Trophoblast cell (in vitro differentiated cells and primary cell): ENCODE data around the gene TTLL11.
A peak's percentile ranks its signal among the peaks of the same experiment; 100 is the strongest.

Source experiments
- DNase-seq, 2 donors: peaks; one replicate each; pipeline ENCODE4 v3.0.0-alpha.2; 2016
- H2AFZ ChIP-seq: 2 replicates; pipeline ENCODE4 v1.6.1; 2013; ENCODE audit warnings: low read length, moderate library complexity, mild to moderate bottlenecking; ENCODE audit not compliant: insufficient read depth, poor library complexity
- H2AK5ac ChIP-seq: 2 replicates; pipeline ENCODE4 v1.6.1; 2013; ENCODE audit warnings: mild to moderate bottlenecking, low read length
- H2BK120ac ChIP-seq: 2 replicates; pipeline ENCODE4 v1.6.1; 2013; ENCODE audit warnings: low read length, mild to moderate bottlenecking, moderate library complexity; ENCODE audit not compliant: insufficient read depth, poor library complexity
- H2BK12ac ChIP-seq: 2 replicates; pipeline ENCODE4 v1.6.1; 2013; ENCODE audit warnings: mild to moderate bottlenecking, low read length, moderate library complexity
- H2BK5ac ChIP-seq: 2 replicates; pipeline ENCODE4 v1.6.1; 2013; ENCODE audit warnings: low read length, low read depth, moderate library complexity, mild to moderate bottlenecking; ENCODE audit not compliant: poor library complexity
- H3K14ac ChIP-seq: 2 replicates; pipeline ENCODE4 v1.6.1; 2013; ENCODE audit warnings: mild to moderate bottlenecking, low read length
- H3K18ac ChIP-seq: 2 replicates; pipeline ENCODE4 v1.6.1; 2013; ENCODE audit warnings: mild to moderate bottlenecking, low read length
- H3K23ac ChIP-seq: 2 replicates; pipeline ENCODE4 v1.6.1; 2013; ENCODE audit warnings: low read length
- H3K27ac ChIP-seq: 2 replicates; pipeline ENCODE4 v1.5.1; 2013; ENCODE audit warnings: low read depth, mild to moderate bottlenecking, inconsistent platforms, low read length, moderate library complexity
- H3K27me3 ChIP-seq: 2 replicates; pipeline ENCODE4 v1.6.1; 2013; ENCODE audit warnings: inconsistent platforms, mild to moderate bottlenecking, low read length, moderate library complexity; ENCODE audit not compliant: insufficient read depth
- H3K36me3 ChIP-seq, 2 experiments: 1 replicate in 1 of 2; 2 replicates in 1 of 2; pipeline ENCODE4 v1.6.1; 2013; ENCODE audit warnings: low read length in 2 of 2, mild to moderate bottlenecking in 2 of 2, moderate library complexity in 1 of 2; ENCODE audit not compliant: insufficient read depth in 2 of 2, control insufficient read depth in 1 of 2
- H3K4ac ChIP-seq: 2 replicates; pipeline ENCODE4 v1.6.1; 2013; ENCODE audit warnings: low read depth, mild to moderate bottlenecking, low read length, moderate library complexity
- H3K4me1 ChIP-seq, 2 experiments: 1 replicate in 1 of 2; 2 replicates in 1 of 2; pipeline ENCODE4 v1.6.1; 2013; ENCODE audit warnings: low read length in 2 of 2, mild to moderate bottlenecking in 2 of 2, moderate library complexity in 1 of 2; ENCODE audit not compliant: insufficient read depth in 2 of 2, control insufficient read depth in 1 of 2
- H3K4me2 ChIP-seq: 2 replicates; pipeline ENCODE4 v1.6.1; 2013; ENCODE audit warnings: inconsistent platforms, mild to moderate bottlenecking, low read length, moderate library complexity
- H3K4me3 ChIP-seq: 2 replicates; pipeline ENCODE4 v1.5.1; 2013; ENCODE audit warnings: mild to moderate bottlenecking, low read depth, low read length, inconsistent platforms
- H3K79me1 ChIP-seq: one replicate; pipeline ENCODE4 v1.6.1; 2013; ENCODE audit warnings: low read length
- H3K79me2 ChIP-seq: 2 replicates; pipeline ENCODE4 v1.6.1; 2013; ENCODE audit warnings: low read length, mild to moderate bottlenecking; ENCODE audit not compliant: control insufficient read depth, insufficient read depth, poor library complexity
- H3K9ac ChIP-seq: 2 replicates; pipeline ENCODE4 v1.6.1; 2013; ENCODE audit warnings: mild to moderate bottlenecking, low read length
- H3K9me3 ChIP-seq: 2 replicates; pipeline ENCODE4 v1.6.1; 2013; ENCODE audit warnings: low read depth, mild to moderate bottlenecking, control low read depth, inconsistent platforms, low read length; ENCODE audit not compliant: insufficient read depth
- H4K12ac ChIP-seq: 2 replicates; pipeline ENCODE4 v1.6.1; 2013; ENCODE audit warnings: low read depth, mild to moderate bottlenecking, low read length, moderate library complexity
- H4K8ac ChIP-seq: 2 replicates; pipeline ENCODE4 v1.6.1; 2013; ENCODE audit warnings: low read depth, mild to moderate bottlenecking, low read length, moderate library complexity
- H4K91ac ChIP-seq: one replicate; pipeline ENCODE4 v1.6.1; 2013; ENCODE audit warnings: low read depth, mild to moderate bottlenecking, low read length, moderate library complexity
- WGBS: extraction: QIAGEN DNeasy Blood & Tissue Kit; methylation state at CpG from one replicate; pipeline ENCODE4 v1.1.7; 2013; ENCODE audit warnings: missing lambda C conversion rate; ENCODE audit not compliant: insufficient read length, insufficient coverage; ENCODE audit errors: extremely low coverage; 5-methylcytosine and 5-hydroxymethylcytosine counted together

Gene TTLL11

GRCh38 chr9:121906074-121906870 is 186.8 kb downstream of the TTLL11 start:
- Histone ChIP-seq H3K79me2 (no peaks in the 10 kb centered on the region), H2BK120ac (no peak overlapping the region), H2AFZ (no peak overlapping the region), H3K27ac (no peak overlapping the region), H3K27me3 (no peaks in the 10 kb centered on the region), H3K4me2 (no peak overlapping the region), H3K4me1 (no peaks in the 10 kb centered on the region), H4K91ac (no peak overlapping the region), H3K4me3 (no peak overlapping the region), H4K8ac (no peak overlapping the region), H2BK12ac (no peak overlapping the region), H3K36me3 (no peaks in the 10 kb centered on the region), H4K12ac (no peak overlapping the region), H3K79me1 (no peaks in the 10 kb centered on the region), H3K18ac (no peak overlapping the region), H3K23ac (no peak overlapping the region), H2BK5ac (no peak overlapping the region), H3K4ac (no peak overlapping the region), H3K9ac (no peak overlapping the region), H3K9me3 (no peaks in the 10 kb centered on the region), H2AK5ac (no peak overlapping the region), H3K14ac (no peak overlapping the region)
- DNase-seq, result no peak
- WGBS, result no CpG with 5 or more reads among the region's 1 CpG

GRCh38 chr9:121902461-121903135 is 190.5 kb downstream of the TTLL11 start:
- H3K23ac ChIP-seq, result no peak overlapping the region
- no peak overlapping the region for H3K27ac ChIP-seq
- H3K9ac ChIP-seq, result no peak overlapping the region
- H4K8ac ChIP-seq, result no peak overlapping the region
- DNase-seq, result peak; percentile 94
- no peaks in the 10 kb centered on the region for H3K36me3 ChIP-seq
- H3K79me1 ChIP-seq, result no peaks in the 10 kb centered on the region
- no peak overlapping the region for H3K4me2 ChIP-seq
- H2AFZ ChIP-seq, result no peak overlapping the region
- H4K91ac ChIP-seq, result no peak overlapping the region
- no peak overlapping the region for H3K4ac ChIP-seq
- no peak overlapping the region for H2BK5ac ChIP-seq
- no peak overlapping the region for H3K18ac ChIP-seq
- peaks cover 2% of the 10 kb centered on the region for H3K9me3 ChIP-seq
- H4K12ac ChIP-seq, result no peak overlapping the region
- no peak overlapping the region for H2BK12ac ChIP-seq
- no peak overlapping the region for H3K14ac ChIP-seq
- no peaks in the 10 kb centered on the region for H3K27me3 ChIP-seq
- WGBS, result no CpG with 5 or more reads among the region's 7 CpGs
- H3K79me2 ChIP-seq, result no peaks in the 10 kb centered on the region
- no peak overlapping the region for H3K4me3 ChIP-seq
- H3K4me1 ChIP-seq, result no peaks in the 10 kb centered on the region
- no peak overlapping the region for H2AK5ac ChIP-seq
- no peak overlapping the region for H2BK120ac ChIP-seq

GRCh38 chr9:121901616-121902015 is 191.5 kb downstream of the TTLL11 start:
- Histone ChIP-seq H3K9me3 (peaks cover 2% of the 10 kb centered on the region), H3K36me3 (no peaks in the 10 kb centered on the region), H2BK5ac (no peak overlapping the region), H2AK5ac (no peak overlapping the region), H3K23ac (no peak overlapping the region), H3K18ac (no peak overlapping the region), H3K27me3 (no peaks in the 10 kb centered on the region), H3K4ac (no peak overlapping the region), H3K79me1 (no peaks in the 10 kb centered on the region), H3K9ac (no peak overlapping the region), H3K14ac (no peak overlapping the region), H2BK12ac (no peak overlapping the region), H3K79me2 (no peaks in the 10 kb centered on the region), H3K4me2 (no peak overlapping the region), H3K4me3 (no peak overlapping the region), H4K8ac (no peak overlapping the region), H2BK120ac (no peak overlapping the region), H2AFZ (no peak overlapping the region), H4K91ac (no peak overlapping the region), H3K4me1 (no peaks in the 10 kb centered on the region), H3K27ac (no peak overlapping the region), H4K12ac (no peak overlapping the region)
- no peak for DNase-seq
- no CpG with 5 or more reads among the region's 3 CpGs for WGBS

GRCh38 chr9:121900163-121900562 is 192.9 kb downstream of the TTLL11 start:
- no peak for DNase-seq
- no peak overlapping the region for H2AFZ ChIP-seq
- no peak overlapping the region for H3K23ac ChIP-seq
- H4K12ac ChIP-seq, result no peak overlapping the region
- H3K79me2 ChIP-seq, result no peaks in the 10 kb centered on the region
- H3K18ac ChIP-seq, result no peak overlapping the region
- no peak overlapping the region for H2BK5ac ChIP-seq
- H3K4me1 ChIP-seq, result no peaks in the 10 kb centered on the region
- no peak overlapping the region for H3K14ac ChIP-seq
- no CpG with 5 or more reads among the region's 5 CpGs for WGBS
- no peak overlapping the region for H2BK120ac ChIP-seq
- no peaks in the 10 kb centered on the region for H3K27me3 ChIP-seq
- H2BK12ac ChIP-seq, result no peak overlapping the region
- no peak overlapping the region for H3K9ac ChIP-seq
- H3K4me2 ChIP-seq, result no peak overlapping the region
- no peak overlapping the region for H3K4me3 ChIP-seq
- peaks cover 4% of the 10 kb centered on the region for H3K9me3 ChIP-seq
- no peak overlapping the region for H4K91ac ChIP-seq
- H3K4ac ChIP-seq, result no peak overlapping the region
- H3K79me1 ChIP-seq, result no peaks in the 10 kb centered on the region
- no peak overlapping the region for H3K27ac ChIP-seq
- no peak overlapping the region for H4K8ac ChIP-seq
- H3K36me3 ChIP-seq, result no peaks in the 10 kb centered on the region
- H2AK5ac ChIP-seq, result no peak overlapping the region
